BLaER1 treated with 17β-estradiol and CSF1 and Interleukin-3, amounts not matched to agents 10 nM and 100 nM (cell line): ENCODE results near the gene MRPS34.
"Not testable (repeated sequence)": the region's sequence is repeated elsewhere in the genome, so short reads cannot be mapped to it uniquely, and the experiment has no call there.

Experiments
- H3K27ac ChIP-seq, 11 experiments: shearing (Covaris generic); formaldehyde crosslinking; 2 replicates each; pipeline ENCODE4 v1.8.1; 2022
- H3K27me3 ChIP-seq, 11 experiments: shearing (Covaris generic); formaldehyde crosslinking; 2 replicates each; pipeline ENCODE4 v1.8.1; 2022
- H3K36me3 ChIP-seq, 11 experiments: shearing (Covaris generic); formaldehyde crosslinking; 2 replicates each; pipeline ENCODE4 v1.8.1; 2022
- H3K4me1 ChIP-seq, 10 experiments: shearing (Covaris generic); formaldehyde crosslinking; 2 replicates each; pipeline ENCODE4 v1.8.1; 2022
- H3K4me2 ChIP-seq, 11 experiments: shearing (Covaris generic); formaldehyde crosslinking; 2 replicates each; pipeline ENCODE4 v1.8.1; 2022
- H3K4me3 ChIP-seq, 10 experiments: shearing (Covaris generic); formaldehyde crosslinking; 2 replicates each; pipeline ENCODE4 v1.8.1; 2022
- H3K9ac ChIP-seq, 11 experiments: shearing (Covaris generic); formaldehyde crosslinking; 2 replicates each; pipeline ENCODE4 v1.8.1; 2022
- H3K9me3 ChIP-seq, 11 experiments: shearing (Covaris generic); formaldehyde crosslinking; replicated peaks in 1 of 11; 2 replicates each; pipeline ENCODE4 v1.8.1; 2022
- H4K20me1 ChIP-seq, 11 experiments: shearing (Covaris generic); formaldehyde crosslinking; 2 replicates each; pipeline ENCODE4 v1.8.1; 2022
- Cebpa-rat ChIP-seq, 11 experiments: shearing (Covaris generic); IDR thresholded peaks; 2 replicates each; pipeline ENCODE4 v1.8.1; 2022

Gene MRPS34

GRCh38 chr16:1740234-1740633, 32.7 kb downstream of the MRPS34 start:
- H3K9ac ChIP-seq = no peak overlapping the region

DNA sequence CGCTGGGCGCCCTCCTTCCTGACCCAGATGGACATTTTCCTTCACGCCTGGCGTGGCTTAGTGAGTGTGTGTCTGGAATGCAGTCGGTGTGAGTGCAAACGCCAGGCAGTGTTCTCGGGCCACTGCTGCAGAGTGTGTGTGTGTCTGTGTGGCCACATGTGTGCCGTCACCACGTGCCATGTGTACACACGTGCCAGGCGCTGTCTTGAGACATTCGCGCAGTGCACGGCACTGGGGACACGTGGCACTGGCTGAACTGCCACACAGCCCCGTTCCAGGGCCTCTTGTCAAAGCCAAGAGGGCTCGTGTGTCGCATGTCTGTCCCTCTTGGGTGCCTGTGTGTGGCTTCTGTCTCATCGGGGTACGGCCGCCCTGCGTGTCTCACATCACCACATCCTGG, 38.1 kb downstream of the MRPS34 start:
- Histone ChIP-seq H3K36me3 (peaks cover 52 to 63% (median 58%) of the 10 kb centered on the region in 11 experiments), H3K9ac (no peak overlapping the region), H3K27me3 (no peaks in the 10 kb centered on the region), H3K27ac (no peak overlapping the region), H3K4me3 (peak overlapping the region in 2 of 10 experiments; percentile 1 to 5; a peak in 1 of 20 replicates), H3K4me2 (no peak overlapping the region), H4K20me1 (peaks cover 0 to 44% (median 15%) of the 10 kb centered on the region in 11 experiments; a peak in 11 of 22 replicates), H3K9me3 (peaks cover 0 to 76% (median 65%) of the 10 kb centered on the region in 11 experiments; a peak in 20 of 22 replicates), H3K4me1 (peaks cover 0 to 12% (median 0%) of the 10 kb centered on the region in 10 experiments; a peak in 6 of 20 replicates)
- TF ChIP-seq Cebpa-rat (IDR thresholded peaks at IDR 0.05) = no peak

More at GRCh38 chr16:1740234-1740633, 32.7 kb downstream of the MRPS34 start:
- no peak for TF ChIP-seq Cebpa-rat (IDR thresholded peaks at IDR 0.05)
- Histone ChIP-seq H4K20me1 (peaks cover 20 to 54% (median 43%) of the 10 kb centered on the region in 11 experiments; a peak in 18 of 22 replicates), H3K27ac (no peak overlapping the region), H3K9me3 (peaks cover 0 to 48% (median 46%) of the 10 kb centered on the region in 11 experiments; a peak in 20 of 22 replicates), H3K36me3 (peaks cover 43 to 61% (median 56%) of the 10 kb centered on the region in 11 experiments), H3K4me1 (peaks cover 0 to 14% (median 5%) of the 10 kb centered on the region in 10 experiments; a peak in 11 of 20 replicates), H3K4me3 (no peak overlapping the region), H3K4me2 (no peak overlapping the region), H3K27me3 (no peaks in the 10 kb centered on the region)

DNA sequence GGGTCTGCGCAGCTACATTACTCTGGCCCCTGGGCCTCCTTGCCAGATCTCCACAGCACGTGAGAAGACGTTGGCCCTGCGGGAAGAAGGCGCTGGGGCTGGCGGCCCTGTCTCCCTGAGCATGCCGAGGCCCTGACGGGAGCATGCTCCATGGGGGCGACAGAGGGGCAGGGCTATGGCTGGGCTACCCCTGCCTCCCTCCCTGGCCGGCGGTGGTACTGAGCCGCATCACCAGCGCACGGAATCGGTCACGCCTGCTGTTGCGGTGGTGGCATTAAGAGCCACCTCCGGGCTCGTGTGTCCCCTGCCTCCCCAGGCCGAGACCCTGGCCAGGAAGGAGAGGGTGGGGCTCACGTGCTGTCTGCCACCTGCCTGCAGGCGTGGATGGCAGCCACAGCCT, 38.8 kb downstream of the MRPS34 start:
- Histone ChIP-seq H3K36me3 (peaks cover 59 to 70% (median 65%) of the 10 kb centered on the region in 11 experiments), H3K9ac (no peak overlapping the region), H3K4me3 (peak overlapping the region in 3 of 10 experiments; percentile 1 to 6 (median 5); a peak in 1 of 20 replicates), H3K27me3 (no peaks in the 10 kb centered on the region), H3K9me3 (peaks cover 0 to 69% (median 61%) of the 10 kb centered on the region in 11 experiments; a peak in 20 of 22 replicates), H4K20me1 (peaks cover 0 to 50% (median 15%) of the 10 kb centered on the region in 11 experiments; a peak in 11 of 22 replicates), H3K4me2 (no peak overlapping the region), H3K27ac (no peak overlapping the region), H3K4me1 (peaks cover 0 to 12% (median 0%) of the 10 kb centered on the region in 10 experiments; a peak in 6 of 20 replicates)
- TF ChIP-seq Cebpa-rat (IDR thresholded peaks at IDR 0.05) = no peak

DNA sequence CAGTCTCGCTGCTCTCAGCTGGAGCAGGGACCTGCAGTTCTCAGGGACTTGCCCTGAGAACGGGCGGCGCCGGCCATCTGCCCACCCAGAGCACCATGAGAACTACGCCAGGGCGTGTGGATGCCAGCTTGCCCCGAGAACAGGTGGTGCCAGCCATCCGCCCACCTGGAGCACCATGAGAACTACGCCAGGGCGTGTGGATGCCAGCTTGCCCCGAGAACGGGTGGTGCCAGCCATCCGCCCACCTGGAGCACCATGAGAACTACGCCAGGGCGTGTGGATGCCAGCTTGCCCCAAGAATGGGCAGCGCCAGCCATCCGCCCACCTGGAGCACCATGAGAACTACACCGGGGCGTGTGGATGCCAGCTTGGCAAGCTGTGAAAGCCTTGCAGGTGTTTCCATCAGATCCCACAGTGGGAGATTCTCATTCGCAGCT, 40.4 kb downstream of the MRPS34 start:
- H3K4me1 ChIP-seq = peaks cover 0 to 12% (median 0%) of the 10 kb centered on the region in 10 experiments; a peak in 6 of 20 replicates
- H3K27me3 ChIP-seq, H3K27ac ChIP-seq, H3K9ac ChIP-seq, H3K4me3 ChIP-seq, H3K4me2 ChIP-seq: not testable (repeated sequence)
- peaks cover 74 to 84% (median 80%) of the 10 kb centered on the region in 11 experiments for H3K36me3 ChIP-seq
- H3K9me3 ChIP-seq = peaks cover 0 to 54% (median 45%) of the 10 kb centered on the region in 11 experiments; a peak in 19 of 22 replicates
- peaks cover 7 to 65% (median 23%) of the 10 kb centered on the region in 11 experiments; a peak in 15 of 22 replicates for H4K20me1 ChIP-seq

DNA sequence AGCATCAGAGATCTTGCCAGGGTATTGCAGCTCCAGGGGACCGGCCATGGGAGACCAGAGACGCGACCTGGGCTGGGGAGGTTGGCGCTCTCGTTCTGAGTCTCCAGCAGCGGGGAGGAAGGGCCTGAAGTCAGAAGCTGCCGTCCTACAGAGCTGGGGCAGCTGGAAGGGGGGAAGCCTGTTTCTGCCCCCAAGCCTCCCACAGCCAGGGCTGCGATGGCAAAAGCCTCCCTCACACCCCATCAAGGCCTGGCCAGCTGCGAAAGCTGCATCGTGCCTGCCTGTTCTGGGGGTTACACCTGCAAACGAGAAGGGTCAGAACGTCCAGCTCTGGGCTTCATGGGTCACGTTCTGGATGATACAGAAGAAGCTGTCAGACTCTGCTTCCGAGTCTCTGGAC, 40.9 kb downstream of the MRPS34 start:
- H3K36me3 ChIP-seq = peaks cover 79 to 89% (median 85%) of the 10 kb centered on the region in 11 experiments
- H3K9ac ChIP-seq = no peak overlapping the region
- H3K4me2 ChIP-seq = no peak overlapping the region
- H3K4me3 ChIP-seq = no peak overlapping the region
- TF ChIP-seq Cebpa-rat (IDR thresholded peaks at IDR 0.05) = no peak
- peaks cover 0 to 12% (median 0%) of the 10 kb centered on the region in 10 experiments; a peak in 6 of 20 replicates for H3K4me1 ChIP-seq
- H3K27ac ChIP-seq = no peak overlapping the region
- H3K27me3 ChIP-seq = no peaks in the 10 kb centered on the region
- H3K9me3 ChIP-seq = peaks cover 0 to 49% (median 40%) of the 10 kb centered on the region in 11 experiments; a peak in 19 of 22 replicates
- H4K20me1 ChIP-seq = peaks cover 7 to 70% (median 23%) of the 10 kb centered on the region in 11 experiments; a peak in 15 of 22 replicates

DNA sequence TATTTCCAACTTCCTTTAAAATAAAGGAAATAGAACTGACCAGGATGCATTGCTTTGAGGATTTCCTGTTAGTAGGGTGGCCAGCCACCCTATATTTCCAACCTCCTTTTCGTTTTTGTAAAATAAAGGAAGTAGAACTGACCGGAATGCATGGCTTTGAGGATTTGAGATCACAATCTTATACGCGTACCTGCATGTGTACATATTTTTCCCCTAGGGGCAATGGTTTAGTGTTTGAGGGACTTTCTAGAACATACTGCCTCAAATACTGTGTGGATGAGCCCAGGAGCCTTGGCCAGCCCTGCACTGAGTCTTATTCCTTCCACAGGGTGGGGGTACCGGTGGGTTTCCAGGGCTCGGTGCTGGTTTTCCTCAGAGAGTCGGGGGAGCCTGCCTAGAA, 41.3 kb downstream of the MRPS34 start:
- Histone ChIP-seq H3K4me3 (no peak overlapping the region), H3K9me3 (peaks cover 0 to 44% (median 35%) of the 10 kb centered on the region in 11 experiments; a peak in 19 of 22 replicates), H3K27ac (no peak overlapping the region), H4K20me1 (peaks cover 7 to 75% (median 28%) of the 10 kb centered on the region in 11 experiments; a peak in 15 of 22 replicates), H3K4me1 (peaks cover 0 to 12% (median 0%) of the 10 kb centered on the region in 10 experiments; a peak in 6 of 20 replicates), H3K36me3 (peaks cover 84 to 93% (median 90%) of the 10 kb centered on the region in 11 experiments), H3K4me2 (peak overlapping the region in 2 of 11 experiments; percentile 13 to 56; a peak in 3 of 22 replicates), H3K27me3 (no peaks in the 10 kb centered on the region), H3K9ac (peak overlapping the region in 2 of 11 experiments; percentile 2 to 29; a peak in 2 of 22 replicates)
- no peak for TF ChIP-seq Cebpa-rat (IDR thresholded peaks at IDR 0.05)

DNA sequence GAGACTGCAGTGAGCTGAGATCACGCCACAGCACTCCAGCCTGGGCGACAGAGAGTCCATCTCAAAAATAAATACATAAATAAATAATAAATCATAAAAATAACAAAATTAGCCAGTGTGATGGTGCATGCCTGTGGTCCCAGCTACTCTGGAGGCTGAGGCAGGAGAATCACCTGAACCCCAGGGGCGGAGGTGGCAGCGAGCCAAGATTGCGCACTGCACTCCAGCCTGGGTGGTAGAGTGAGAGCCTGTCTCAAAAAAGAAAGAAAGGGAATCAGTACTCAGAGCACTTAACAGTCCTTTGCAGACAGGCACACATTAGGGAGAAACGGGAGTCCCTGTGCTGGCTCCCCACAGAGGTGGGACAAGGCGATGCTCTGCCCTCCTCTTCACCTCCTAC, 41.9 kb downstream of the MRPS34 start:
- H3K9me3 ChIP-seq = peaks cover 0 to 39% (median 30%) of the 10 kb centered on the region in 11 experiments; a peak in 19 of 22 replicates
- H4K20me1 ChIP-seq = peaks cover 7 to 80% (median 33%) of the 10 kb centered on the region in 11 experiments; a peak in 15 of 22 replicates
- H3K4me2 ChIP-seq = peak overlapping the region in 2 of 11 experiments; percentile 13 to 56; a peak in 4 of 22 replicates
- H3K36me3 ChIP-seq = peaks cover 89 to 99% (median 95%) of the 10 kb centered on the region in 11 experiments
- no peak overlapping the region for H3K4me3 ChIP-seq
- H3K4me1 ChIP-seq = peaks cover 0 to 16% (median 4%) of the 10 kb centered on the region in 10 experiments; a peak in 12 of 20 replicates
- TF ChIP-seq Cebpa-rat (IDR thresholded peaks at IDR 0.05) = no peak
- H3K27me3 ChIP-seq = no peaks in the 10 kb centered on the region
- H3K9ac ChIP-seq = peak overlapping the region in 2 of 11 experiments; percentile 2 to 29; a peak in 2 of 22 replicates
- no peak overlapping the region for H3K27ac ChIP-seq

GRCh38 chr16:1729445-1729844, 43.5 kb downstream of the MRPS34 start:
- H3K36me3 ChIP-seq = peaks cover 89 to 100% (median 95%) of the 10 kb centered on the region in 11 experiments
- H4K20me1 ChIP-seq = peaks cover 13 to 84% (median 40%) of the 10 kb centered on the region in 11 experiments; a peak in 15 of 22 replicates
- no peak for TF ChIP-seq Cebpa-rat (IDR thresholded peaks at IDR 0.05)
- H3K27me3 ChIP-seq = no peaks in the 10 kb centered on the region
- peaks cover 10 to 32% (median 20%) of the 10 kb centered on the region in 10 experiments for H3K4me1 ChIP-seq
- H3K4me2 ChIP-seq = no peak overlapping the region
- no peak overlapping the region for H3K27ac ChIP-seq
- H3K9me3 ChIP-seq = peaks cover 0 to 22% (median 14%) of the 10 kb centered on the region in 11 experiments; a peak in 19 of 22 replicates
- H3K4me3 ChIP-seq = no peak overlapping the region
- H3K9ac ChIP-seq = no peak overlapping the region; a peak in 1 of 22 replicates

GRCh38 chr16:1729026-1729425, 43.9 kb downstream of the MRPS34 start:
- Histone ChIP-seq H3K27me3 (no peaks in the 10 kb centered on the region), H3K36me3 (peaks cover 88 to 100% (median 95%) of the 10 kb centered on the region in 11 experiments), H3K9me3 (peaks cover 0 to 18% (median 10%) of the 10 kb centered on the region in 11 experiments; a peak in 19 of 22 replicates)

More at GRCh38 chr16:1729026-1729425, 43.9 kb downstream of the MRPS34 start:
- H3K4me1 ChIP-seq = peaks cover 15 to 36% (median 24%) of the 10 kb centered on the region in 10 experiments
- no peak overlapping the region for H3K27ac ChIP-seq
- no peak overlapping the region for H3K4me3 ChIP-seq
- no peak for TF ChIP-seq Cebpa-rat (IDR thresholded peaks at IDR 0.05)
- H3K9ac ChIP-seq = no peak overlapping the region
- H4K20me1 ChIP-seq = peaks cover 13 to 84% (median 40%) of the 10 kb centered on the region in 11 experiments; a peak in 16 of 22 replicates
- no peak overlapping the region for H3K4me2 ChIP-seq
